ENCODE results near the gene NSUN2. TPM values are rescaled to one million over a fixed set of nuclear protein-coding genes. Genes with fewer than 3 reads are reported as not detected.
A peak's percentile ranks its signal among the peaks of the same experiment; 100 is the strongest.

NSUN2 gene
- total RNA-seq, 4 donors from 2014 or later = 27.5 to 134 (median 55.8) TPM

- Histone ChIP-seq H3K9me3 (no peaks in the 10 kb centered on the region), H3K27ac (no peak overlapping the region), H3K4me1 (peaks cover 0 to 7% (median 2%) of the 10 kb centered on the region in 4 donors), H3K36me3 (no peaks in the 10 kb centered on the region), H3K27me3 (peaks cover 0 to 8% of the 10 kb centered on the region in 2 donors), H3K4me3 (no peak overlapping the region)
- no peak for TF ChIP-seq POLR2A (IDR thresholded peaks at IDR 0.05)
- TF ChIP-seq CTCF (IDR thresholded peaks at IDR 0.05) = no peak
- DNase-seq = no peak
Measured at GRCh38 chr5:6585939-6586646, 46.8 kb downstream of the NSUN2 start.

- DNase-seq = no peak
- Histone ChIP-seq H3K9me3 (no peaks in the 10 kb centered on the region), H3K4me3 (no peak overlapping the region), H3K4me1 (peaks cover 0 to 7% (median 2%) of the 10 kb centered on the region in 4 donors), H3K36me3 (no peaks in the 10 kb centered on the region), H3K27ac (no peak overlapping the region), H3K27me3 (peaks cover 0 to 8% of the 10 kb centered on the region in 2 donors)
- TF ChIP-seq POLR2A (IDR thresholded peaks at IDR 0.05) (no peak), CTCF (IDR thresholded peaks at IDR 0.05) (no peak)
Measured at GRCh38 chr5:6585168-6585567, 47.7 kb downstream of the NSUN2 start.

- H3K27ac ChIP-seq = no peak overlapping the region
- no peaks in the 10 kb centered on the region for H3K36me3 ChIP-seq
- no peaks in the 10 kb centered on the region for H3K9me3 ChIP-seq
- peaks cover 0 to 7% (median 2%) of the 10 kb centered on the region in 4 donors for H3K4me1 ChIP-seq
- TF ChIP-seq POLR2A (IDR thresholded peaks at IDR 0.05) (no peak), CTCF (IDR thresholded peaks at IDR 0.05) (no peak)
- H3K4me3 ChIP-seq = no peak overlapping the region
- peaks cover 0 to 8% of the 10 kb centered on the region in 2 donors for H3K27me3 ChIP-seq
- DNase-seq = no peak
Measured at GRCh38 chr5:6584727-6585126, 48.1 kb downstream of the NSUN2 start.

- no peak overlapping the region for H3K4me3 ChIP-seq
- H3K4me1 ChIP-seq = peaks cover 0 to 7% (median 2%) of the 10 kb centered on the region in 4 donors
- H3K36me3 ChIP-seq = no peaks in the 10 kb centered on the region
- H3K9me3 ChIP-seq = no peaks in the 10 kb centered on the region
- H3K27ac ChIP-seq = no peak overlapping the region
- TF ChIP-seq CTCF (IDR thresholded peaks at IDR 0.05) (no peak), POLR2A (IDR thresholded peaks at IDR 0.05) (no peak)
- no peak for DNase-seq
- H3K27me3 ChIP-seq = peaks cover 0 to 8% of the 10 kb centered on the region in 2 donors
Measured at GRCh38 chr5:6584101-6584645, 48.7 kb downstream of the NSUN2 start.

- no peak for DNase-seq
- Histone ChIP-seq H3K4me1 (peaks cover 0 to 7% (median 2%) of the 10 kb centered on the region in 4 donors), H3K27me3 (peaks cover 0 to 8% of the 10 kb centered on the region in 2 donors), H3K27ac (no peak overlapping the region), H3K9me3 (no peaks in the 10 kb centered on the region), H3K4me3 (peak overlapping the region in 3 of 4 donors; percentile 36 to 45 (median 43)), H3K36me3 (no peaks in the 10 kb centered on the region)
- no peak for TF ChIP-seq POLR2A (IDR thresholded peaks at IDR 0.05)
- TF ChIP-seq CTCF (IDR thresholded peaks at IDR 0.05) = peak in 3 of 6 experiments; percentile 15 to 37 (median 35)
Measured at GRCh38 chr5:6583049-6583880, 49.6 kb downstream of the NSUN2 start.
